C4-2B (cell line): ENCODE measurements around the gene FOXK2.

Source experiments
- H3K27ac ChIP-seq: fragments of 450-650 bp; 2 replicates; pipeline ENCODE4 v1.5.1; 2017
- CTCF ChIP-seq: fragments of 450-650 bp; conservative IDR thresholded peaks from 2 replicates; pipeline ENCODE4 v1.5.1; 2017; ENCODE audit warnings: mild to moderate bottlenecking
- ZFX ChIP-seq: fragments of 450-650 bp; IDR thresholded peaks from 2 replicates; pipeline ENCODE4 v1.6.1; 2017

Gene FOXK2

GRCh38 chr17:82518826-82519810 is at the start of gene FOXK2:
FOXK2 (plus strand) TSS chr17:82519732; CDS start chr17:82519889, 157 bp downstream.
- H3K27ac ChIP-seq, result peak within 1 kb of the TSS; percentile 86
- TF ChIP-seq ZFX (peak; percentile 99), CTCF (no peak)

- TF ChIP-seq ZFX (no peak), CTCF (no peak)
- H3K27ac ChIP-seq, result no peak overlapping the region
Observed at GRCh38 chr17:82470065-82470464, 49.5 kb upstream of the FOXK2 start.

- TF ChIP-seq CTCF, result no peak
- no peak for TF ChIP-seq ZFX
- no peak overlapping the region for H3K27ac ChIP-seq
Observed at GRCh38 chr17:82474223-82475010, 45.1 kb upstream of the FOXK2 start.

- H3K27ac ChIP-seq, result no peak overlapping the region
- TF ChIP-seq ZFX (no peak), CTCF (no peak)
Observed at GRCh38 chr17:82475458-82475857, 44.1 kb upstream of the FOXK2 start.

GRCh38 chr17:82477934-82478333 is 41.6 kb upstream of the FOXK2 start:
- TF ChIP-seq ZFX, result no peak
- TF ChIP-seq CTCF, result no peak
- H3K27ac ChIP-seq, result no peak overlapping the region

- no peak overlapping the region for H3K27ac ChIP-seq
Observed at GRCh38 chr17:82479602-82480001, 39.9 kb upstream of the FOXK2 start.

More at GRCh38 chr17:82479602-82480001, 39.9 kb upstream of the FOXK2 start:
- TF ChIP-seq ZFX (no peak), CTCF (no peak)
